Measurements from ENCODE around the gene PLD4. TPM values are rescaled to one million over a fixed set of nuclear protein-coding genes. Genes with fewer than 3 reads are reported as not detected.

Gene PLD4
- total RNA-seq, 1 experiment from 2014 or later = 0.07 TPM

GRCh38 chr14:104972301-104973134, 47.8 kb downstream of the PLD4 start:
- Mint-ChIP-seq H3K4me3 (no peak overlapping the region), H3K4me1 (peaks cover 12% of the 10 kb centered on the region)
- POLR2A ChIA-PET = no interaction called here

GRCh38 chr14:104973135-104973384, 48.4 kb downstream of the PLD4 start:
- Mint-ChIP-seq H3K4me3 (no peak overlapping the region), H3K36me3 (no peaks in the 10 kb centered on the region), H3K9me3 (no peaks in the 10 kb centered on the region), H3K27me3 (ENCODE audit: low read depth) (peaks cover 19% of the 10 kb centered on the region), H3K27ac (no peak overlapping the region), H3K4me1 (peaks cover 12% of the 10 kb centered on the region)
- ChIA-PET POLR2A (no interaction called here), CTCF (interaction anchor here (0.9 to 5.0 kb wide), 9 partner anchors 12 to 204 kb away, joined by 3 to 56 read pairs (median 8); partner anchors contain the start of gene CLBA1)
- TF ChIP-seq CBFB (CRISPR knock-in tag; IDR thresholded peaks at IDR 0.05; ENCODE audit: low read depth) (no peak), ETV6 (CRISPR knock-in tag; IDR thresholded peaks at IDR 0.05) (no peak), MLX (CRISPR knock-in tag; IDR thresholded peaks at IDR 0.05) (no peak), E2F4 (CRISPR knock-in tag; IDR thresholded peaks at IDR 0.05; ENCODE audit: borderline replicate concordance, low read depth) (no peak), MAX (CRISPR knock-in tag; IDR thresholded peaks at IDR 0.05) (no peak), KAT7 (CRISPR knock-in tag; IDR thresholded peaks at IDR 0.05; ENCODE audit: borderline replicate concordance) (no peak), PRRX2 (CRISPR knock-in tag; IDR thresholded peaks at IDR 0.05) (no peak)
- ATAC-seq (no peak), DNase-seq (ENCODE audit: low spot score) (no peak)

More at GRCh38 chr14:104972301-104973134, 47.8 kb downstream of the PLD4 start:
- H3K27ac Mint-ChIP-seq = no peak overlapping the region
- CTCF ChIA-PET = interaction anchor here (0.9 to 5.0 kb wide), 9 partner anchors 12 to 204 kb away, joined by 3 to 56 read pairs (median 8); partner anchors contain the start of gene CLBA1
- H3K36me3 Mint-ChIP-seq = no peaks in the 10 kb centered on the region
- no peak for ATAC-seq
- no peaks in the 10 kb centered on the region for H3K9me3 Mint-ChIP-seq
- TF ChIP-seq SP1 (CRISPR knock-in tag; conservative IDR thresholded peaks at IDR 0.05) = no peak
- no peak for TF ChIP-seq ATF3 (CRISPR knock-in tag; conservative IDR thresholded peaks at IDR 0.05)
- no peak for TF ChIP-seq TEAD1 (CRISPR knock-in tag; IDR thresholded peaks at IDR 0.05)
- no peak for TF ChIP-seq ZNF671 (CRISPR knock-in tag; IDR thresholded peaks at IDR 0.05)
- TF ChIP-seq IRF2 (CRISPR knock-in tag; IDR thresholded peaks at IDR 0.05; ENCODE audit: borderline replicate concordance, low read depth) = no peak
- no peak for TF ChIP-seq JUN (CRISPR knock-in tag; IDR thresholded peaks at IDR 0.05)
- TF ChIP-seq ETV6 (CRISPR knock-in tag; IDR thresholded peaks at IDR 0.05) = no peak
- H3K27me3 Mint-ChIP-seq (ENCODE audit: low read depth) = peaks cover 16% of the 10 kb centered on the region
- no peak for DNase-seq (ENCODE audit: low spot score)

GRCh38 chr14:104973385-104974145, 48.9 kb downstream of the PLD4 start:
- peaks cover 21% of the 10 kb centered on the region for H3K27me3 Mint-ChIP-seq (ENCODE audit: low read depth)
- no peak overlapping the region for H3K4me3 Mint-ChIP-seq
- H3K27ac Mint-ChIP-seq = no peak overlapping the region
- ATAC-seq (no peak), DNase-seq (ENCODE audit: low spot score) (no peak)
- peaks cover 11% of the 10 kb centered on the region for H3K4me1 Mint-ChIP-seq
- ChIA-PET POLR2A (no interaction called here), CTCF (interaction anchor here (0.6 to 5.0 kb wide), 11 partner anchors 11 to 836 kb away, joined by 3 to 56 read pairs (median 5); partner anchors contain the start of gene CLBA1)
- no peaks in the 10 kb centered on the region for H3K36me3 Mint-ChIP-seq
- TF ChIP-seq CREB1 (CRISPR knock-in tag; IDR thresholded peaks at IDR 0.05) = no peak
- TF ChIP-seq MXD4 (CRISPR knock-in tag; IDR thresholded peaks at IDR 0.05; ENCODE audit: borderline replicate concordance) = no peak
- no peak for TF ChIP-seq PREB (CRISPR knock-in tag; IDR thresholded peaks at IDR 0.05; ENCODE audit: borderline replicate concordance)
- no peak for TF ChIP-seq ATF6 (CRISPR knock-in tag; IDR thresholded peaks at IDR 0.05)
- TF ChIP-seq STAT6 (CRISPR knock-in tag; conservative IDR thresholded peaks at IDR 0.05; ENCODE audit: low read depth) = no peak
- no peak for TF ChIP-seq CBFB (CRISPR knock-in tag; IDR thresholded peaks at IDR 0.05; ENCODE audit: low read depth)
- TF ChIP-seq ZNF219 (CRISPR knock-in tag; IDR thresholded peaks at IDR 0.05; ENCODE audit: borderline replicate concordance) = no peak
- H3K9me3 Mint-ChIP-seq = no peaks in the 10 kb centered on the region

All from WTC11 (cell line).